ENCODE data around the gene C22orf23. TPM values are rescaled to one million over a fixed set of nuclear protein-coding genes. Genes with fewer than 3 reads are reported as not detected.

C22orf23 gene
- total RNA-seq, 2 experiments from 2014 or later: not detected

GRCh38 chr22:37906364-37907008, 46.9 kb downstream of the C22orf23 start:
- Mint-ChIP-seq H3K27me3 (no peaks in the 10 kb centered on the region), H3K36me3 (no peaks in the 10 kb centered on the region), H3K4me1 (peaks cover 23% of the 10 kb centered on the region), H3K9me3 (no peaks in the 10 kb centered on the region), H3K4me3 (peak overlapping the region; percentile 77), H3K27ac (peak overlapping the region; percentile 74)
- ATAC-seq (ENCODE audit: low read depth): peak; percentile 28
- DNase-seq: peak; percentile 70
- POLR2A ChIA-PET: interaction anchor here (0.7 to 3.1 kb wide), 9 partner anchors 10 to 100 kb away, joined by 3 to 45 read pairs (median 4); partner anchors contain the start of genes ANKRD54, C22orf23 and POLR2F

GRCh38 chr22:37905534-37906363, 47.7 kb downstream of the C22orf23 start, which contains the start of gene MICALL1:
TSS of gene MICALL1 (plus strand) at chr22:37906297. CDS start at chr22:37906423, 126 bp downstream.
- peak within 1 kb of the TSS; percentile 79 for H3K4me3 Mint-ChIP-seq
- POLR2A ChIA-PET: interaction anchor here (0.6 to 3.1 kb wide), 14 partner anchors 9 to 230 kb away, joined by 3 to 45 read pairs (median 4); partner anchors contain the start of genes ANKRD54, C22orf23 and POLR2F
- H3K36me3 Mint-ChIP-seq: no peaks in the 10 kb centered on the region
- DNase-seq (peak; percentile 85), ATAC-seq (ENCODE audit: low read depth) (peak; percentile 87)
- no peaks in the 10 kb centered on the region for H3K27me3 Mint-ChIP-seq
- peak within 1 kb of the TSS; percentile 87 for H3K27ac Mint-ChIP-seq
- H3K4me1 Mint-ChIP-seq: peaks cover 27% of the 10 kb centered on the region
- H3K9me3 Mint-ChIP-seq: no peaks in the 10 kb centered on the region

GRCh38 chr22:37904572-37905533, 48.5 kb downstream of the C22orf23 start:
- no peaks in the 10 kb centered on the region for H3K27me3 Mint-ChIP-seq
- POLR2A ChIA-PET: interaction anchor here (0.6 to 3.1 kb wide), 8 partner anchors 8 to 229 kb away, joined by 3 to 45 read pairs (median 6); no protein-coding TSS in a partner anchor
- H3K36me3 Mint-ChIP-seq: no peaks in the 10 kb centered on the region
- H3K4me3 Mint-ChIP-seq: peak overlapping the region; percentile 79
- no peak for ATAC-seq (ENCODE audit: low read depth)
- H3K4me1 Mint-ChIP-seq: peaks cover 26% of the 10 kb centered on the region
- no peak for DNase-seq
- H3K9me3 Mint-ChIP-seq: no peaks in the 10 kb centered on the region
- H3K27ac Mint-ChIP-seq: peak overlapping the region; percentile 87

- Mint-ChIP-seq H3K9me3 (no peaks in the 10 kb centered on the region), H3K4me3 (no peak overlapping the region), H3K36me3 (no peaks in the 10 kb centered on the region), H3K27me3 (no peaks in the 10 kb centered on the region), H3K4me1 (peaks cover 27% of the 10 kb centered on the region), H3K27ac (peak overlapping the region; percentile 76)
- DNase-seq (no peak), ATAC-seq (ENCODE audit: low read depth) (no peak)
- POLR2A ChIA-PET: interaction anchor here (0.6 to 3.4 kb wide), 2 partner anchors 7 to 37 kb away, joined by 3 to 45 read pairs; partner anchors contain the start of gene MICALL1
Observed at GRCh38 chr22:37898441-37899181, 54.8 kb downstream of the C22orf23 start.

GRCh38 chr22:37897807-37898206, 55.6 kb downstream of the C22orf23 start:
- Mint-ChIP-seq H3K27ac (peak overlapping the region; percentile 76), H3K9me3 (no peaks in the 10 kb centered on the region), H3K4me1 (peaks cover 27% of the 10 kb centered on the region), H3K27me3 (no peaks in the 10 kb centered on the region), H3K36me3 (no peaks in the 10 kb centered on the region), H3K4me3 (no peak overlapping the region)
- ATAC-seq (ENCODE audit: low read depth) (no peak), DNase-seq (no peak)
- POLR2A ChIA-PET: interaction anchor here (0.6 to 3.4 kb wide), 6 partner anchors 8 to 735 kb away, joined by 3 to 45 read pairs (median 4); partner anchors contain the start of genes ANKRD54, C22orf23, MICALL1 and PLA2G6

GRCh38 chr22:37896939-37897338, 56.5 kb downstream of the C22orf23 start:
- ATAC-seq (ENCODE audit: low read depth) (no peak), DNase-seq (no peak)
- Mint-ChIP-seq H3K4me3 (no peak overlapping the region), H3K27ac (peak overlapping the region; percentile 95), H3K4me1 (peaks cover 27% of the 10 kb centered on the region), H3K9me3 (no peaks in the 10 kb centered on the region), H3K36me3 (peaks cover under 1% of the 10 kb centered on the region), H3K27me3 (no peaks in the 10 kb centered on the region)
- POLR2A ChIA-PET: interaction anchor here (0.8 to 3.4 kb wide), 7 partner anchors 9 to 92 kb away, joined by 3 to 45 read pairs (median 6); partner anchors contain the start of genes ANKRD54, C22orf23, MICALL1 and POLR2F

- POLR2A ChIA-PET: interaction anchor here (0.6 to 3.4 kb wide), 11 partner anchors 9 to 305 kb away, joined by 3 to 45 read pairs (median 4); partner anchors contain the start of genes ANKRD54, C22orf23, MAFF and MICALL1
- Mint-ChIP-seq H3K4me1 (peaks cover 25% of the 10 kb centered on the region), H3K36me3 (peaks cover 3% of the 10 kb centered on the region), H3K27me3 (no peaks in the 10 kb centered on the region), H3K4me3 (peak overlapping the region; percentile 75), H3K27ac (peak overlapping the region; percentile 95), H3K9me3 (no peaks in the 10 kb centered on the region)
- ATAC-seq (ENCODE audit: low read depth) (peak; percentile 99), DNase-seq (peak; percentile 55)
Observed at GRCh38 chr22:37896181-37896592, 57.2 kb downstream of the C22orf23 start.

GRCh38 chr22:37894939-37895670, 58.3 kb downstream of the C22orf23 start:
- no peaks in the 10 kb centered on the region for H3K9me3 Mint-ChIP-seq
- no peak for DNase-seq
- peak overlapping the region; percentile 83 for H3K27ac Mint-ChIP-seq
- no peak for ATAC-seq (ENCODE audit: low read depth)
- no peak overlapping the region for H3K4me3 Mint-ChIP-seq
- H3K27me3 Mint-ChIP-seq: no peaks in the 10 kb centered on the region
- POLR2A ChIA-PET: interaction anchor here (1.4 to 3.4 kb wide), 5 partner anchors 8 to 58 kb away, joined by 6 to 45 read pairs (median 9); partner anchors contain the start of genes ANKRD54, C22orf23, MICALL1 and POLR2F
- H3K4me1 Mint-ChIP-seq: peaks cover 22% of the 10 kb centered on the region
- H3K36me3 Mint-ChIP-seq: peaks cover 5% of the 10 kb centered on the region

- POLR2A ChIA-PET: no interaction called here
- H3K9me3 Mint-ChIP-seq: no peaks in the 10 kb centered on the region
- no peak overlapping the region for H3K4me3 Mint-ChIP-seq
- peak overlapping the region; percentile 15 for H3K27ac Mint-ChIP-seq
- no peaks in the 10 kb centered on the region for H3K27me3 Mint-ChIP-seq
- DNase-seq (no peak), ATAC-seq (ENCODE audit: low read depth) (no peak)
- peaks cover 11% of the 10 kb centered on the region for H3K36me3 Mint-ChIP-seq
- peaks cover 22% of the 10 kb centered on the region for H3K4me1 Mint-ChIP-seq
Observed at GRCh38 chr22:37893583-37893983, 59.8 kb downstream of the C22orf23 start.
